ENCODE data around the gene CYBRD1. TPM values are rescaled to one million over a fixed set of nuclear protein-coding genes. Genes with fewer than 3 reads are reported as not detected.
A peak's percentile ranks its signal among the peaks of the same experiment; 100 is the strongest.

The CYBRD1 gene
- total and polyA plus RNA-seq, 12 donors = 17.6 to 346 (median 217) TPM

DNA sequence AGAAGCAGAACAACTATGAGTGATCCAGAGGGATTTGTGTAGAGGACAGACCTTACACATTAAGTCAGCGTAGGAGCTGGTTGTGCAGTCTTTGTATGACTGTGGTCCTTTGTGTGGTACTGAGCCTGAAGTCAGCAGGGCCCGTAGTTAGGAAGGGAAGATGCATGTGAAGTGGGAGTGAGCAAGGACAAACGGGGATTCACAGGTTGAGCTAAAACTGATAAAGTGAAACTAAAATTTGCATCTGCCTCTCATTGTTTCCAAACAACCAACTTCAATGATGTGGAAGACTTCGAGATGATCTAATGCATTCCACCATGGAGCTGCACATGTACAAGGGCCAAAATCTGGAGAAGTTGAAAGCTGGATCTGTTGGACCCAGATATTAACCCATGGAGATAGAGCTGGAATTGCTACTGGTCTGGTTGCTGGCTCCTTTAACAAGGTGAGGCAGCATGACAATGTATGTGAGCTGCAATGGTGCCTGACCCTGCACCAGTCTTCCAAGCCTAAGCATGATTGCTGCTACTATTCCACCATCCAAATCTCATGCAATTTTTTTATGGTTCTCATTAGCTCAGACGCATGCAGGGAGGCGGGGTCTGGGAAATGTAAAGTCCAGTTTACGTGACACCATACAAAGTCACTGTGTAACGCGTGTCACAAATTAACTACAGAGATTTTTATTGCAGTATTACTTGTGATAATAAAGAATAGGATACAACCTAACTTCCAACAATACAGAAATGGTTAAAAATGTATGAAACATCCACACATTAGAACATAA lies 12.1 kb upstream of the CYBRD1 start:
- intact Hi-C loops (cut with DNase I) = no loop called here
- H3K27me3 ChIP-seq = no peaks in the 10 kb centered on the region
- H3K36me3 ChIP-seq (replicated peaks in 1 of 2) = no peaks in the 10 kb centered on the region
- TF ChIP-seq, protein P1, sequence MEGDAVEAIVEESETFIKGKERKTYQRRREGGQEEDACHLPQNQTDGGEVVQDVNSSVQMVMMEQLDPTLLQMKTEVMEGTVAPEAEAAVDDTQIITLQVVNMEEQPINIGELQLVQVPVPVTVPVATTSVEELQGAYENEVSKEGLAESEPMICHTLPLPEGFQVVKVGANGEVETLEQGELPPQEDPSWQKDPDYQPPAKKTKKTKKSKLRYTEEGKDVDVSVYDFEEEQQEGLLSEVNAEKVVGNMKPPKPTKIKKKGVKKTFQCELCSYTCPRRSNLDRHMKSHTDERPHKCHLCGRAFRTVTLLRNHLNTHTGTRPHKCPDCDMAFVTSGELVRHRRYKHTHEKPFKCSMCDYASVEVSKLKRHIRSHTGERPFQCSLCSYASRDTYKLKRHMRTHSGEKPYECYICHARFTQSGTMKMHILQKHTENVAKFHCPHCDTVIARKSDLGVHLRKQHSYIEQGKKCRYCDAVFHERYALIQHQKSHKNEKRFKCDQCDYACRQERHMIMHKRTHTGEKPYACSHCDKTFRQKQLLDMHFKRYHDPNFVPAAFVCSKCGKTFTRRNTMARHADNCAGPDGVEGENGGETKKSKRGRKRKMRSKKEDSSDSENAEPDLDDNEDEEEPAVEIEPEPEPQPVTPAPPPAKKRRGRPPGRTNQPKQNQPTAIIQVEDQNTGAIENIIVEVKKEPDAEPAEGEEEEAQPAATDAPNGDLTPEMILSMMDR (IDR thresholded peaks at IDR 0.05) = no peak
- TF ChIP-seq POLR2A (IDR thresholded peaks at IDR 0.05) = no peak
- no peak for DNase-seq
- no peaks in the 10 kb centered on the region for H3K9me3 ChIP-seq (replicated peaks in 1 of 3)
- no peak overlapping the region for H3K4me3 ChIP-seq
- H3K27ac ChIP-seq = no peak overlapping the region
- 81 to 88% (median 86%) methylated on average over 9 of the region's 9 CpGs for WGBS, 4 donors
- H3K4me1 ChIP-seq (replicated peaks in 1 of 2) = peaks cover 19 to 22% of the 10 kb centered on the region in 2 donors

DNA sequence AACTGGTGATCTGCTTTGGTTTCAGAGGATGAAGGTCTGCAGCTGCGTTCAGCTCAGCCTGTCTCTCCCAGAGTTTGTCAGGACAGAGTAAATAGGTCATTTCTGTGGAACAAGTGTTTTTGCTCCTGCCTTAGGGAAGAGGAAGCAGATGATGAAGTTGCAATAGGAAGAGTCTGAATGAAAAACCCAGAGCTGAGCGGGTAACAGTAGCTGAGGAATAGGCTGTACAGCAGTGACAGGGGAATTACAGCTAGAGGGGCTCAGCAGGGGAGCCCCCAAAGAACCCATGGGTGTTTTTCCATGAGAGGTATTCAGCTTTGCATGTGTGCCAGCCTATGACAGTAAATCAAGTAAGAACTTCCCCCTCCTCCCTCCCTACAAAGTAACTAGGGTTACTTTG lies 10.3 kb upstream of the CYBRD1 start:
- peak overlapping the region in 4 of 5 donors; percentile 27 to 73 (median 38) for H3K27ac ChIP-seq
- no peaks in the 10 kb centered on the region for H3K9me3 ChIP-seq (replicated peaks in 1 of 3)
- H3K4me3 ChIP-seq = no peak overlapping the region
- no peak for TF ChIP-seq POLR2A (IDR thresholded peaks at IDR 0.05)
- TF ChIP-seq, protein P1 (IDR thresholded peaks at IDR 0.05) = no peak
- H3K4me1 ChIP-seq (replicated peaks in 1 of 2) = peaks cover 19 to 22% of the 10 kb centered on the region in 2 donors
- no peaks in the 10 kb centered on the region for H3K36me3 ChIP-seq (replicated peaks in 1 of 2)
- intact Hi-C loops (cut with DNase I) = no loop called here
- H3K27me3 ChIP-seq = no peaks in the 10 kb centered on the region
- peak in 2 of 7 donors; percentile 19 to 21 for DNase-seq
- WGBS, 4 donors = 38 to 59% (median 41%) methylated on average over 2 of the region's 2 CpGs

DNA sequence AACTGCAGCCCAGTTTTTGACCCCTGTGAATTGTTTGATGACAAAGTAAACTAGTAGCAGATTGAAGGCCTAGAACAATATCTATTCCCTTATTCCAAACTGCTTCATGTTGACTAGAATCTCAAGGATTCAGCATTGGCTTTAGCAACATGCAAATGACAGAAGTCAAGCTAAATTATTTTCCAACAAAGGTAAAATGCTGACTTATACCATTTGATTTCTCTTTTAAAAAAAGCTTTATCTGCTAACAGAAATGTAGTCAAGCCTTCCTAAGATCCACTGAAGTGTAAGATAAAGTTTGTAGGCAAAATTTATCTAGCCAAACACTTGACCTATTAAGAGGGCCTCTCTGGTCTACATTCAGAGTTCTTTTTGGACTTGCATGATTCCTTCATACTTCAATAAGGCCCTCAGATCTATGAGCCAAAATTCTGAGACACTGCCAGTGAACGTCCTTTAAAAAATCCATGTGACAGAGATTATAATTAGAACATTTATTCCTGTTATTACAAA lies 9.5 kb upstream of the CYBRD1 start:
- intact Hi-C loops (cut with DNase I) = no loop called here
- H3K27me3 ChIP-seq = no peaks in the 10 kb centered on the region

DNA sequence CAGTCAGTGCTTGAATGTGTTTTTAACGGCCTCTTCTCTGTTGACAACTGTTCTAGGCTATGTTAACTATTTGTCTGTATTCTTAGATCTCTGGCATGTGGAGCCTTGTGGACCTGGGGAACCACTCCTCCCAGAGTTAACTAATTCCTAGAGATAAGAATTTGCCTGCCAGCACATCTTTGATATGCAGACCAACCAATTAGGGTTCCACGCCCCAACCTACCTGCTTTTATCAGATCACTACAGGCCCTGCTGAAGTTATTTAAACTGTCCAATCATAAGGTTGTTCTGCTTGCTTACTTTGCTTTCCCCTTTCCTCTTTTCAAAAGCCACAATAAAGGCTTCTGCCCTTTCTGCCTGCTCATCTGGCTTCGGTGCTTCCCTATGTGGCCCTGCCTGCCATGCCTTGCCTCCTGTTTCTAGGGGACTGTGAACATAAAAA lies 8.5 kb upstream of the CYBRD1 start:
- Histone ChIP-seq H3K4me1 (replicated peaks in 1 of 2) (peaks cover 19 to 22% of the 10 kb centered on the region in 2 donors), H3K36me3 (replicated peaks in 1 of 2) (no peaks in the 10 kb centered on the region), H3K27me3 (no peaks in the 10 kb centered on the region), H3K27ac (no peak overlapping the region), H3K9me3 (replicated peaks in 1 of 3) (no peaks in the 10 kb centered on the region), H3K4me3 (no peak overlapping the region)
- intact Hi-C loops (cut with DNase I) = no loop called here
- no peak for TF ChIP-seq POLR2A (IDR thresholded peaks at IDR 0.05)
- TF ChIP-seq, protein P1 (IDR thresholded peaks at IDR 0.05) = no peak
- DNase-seq = no peak
- WGBS, 4 donors = 66 to 78% (median 73%) methylated on average over 3 of the region's 3 CpGs

More for the DNA sequence above, 9.5 kb upstream of the CYBRD1 start:
- TF ChIP-seq POLR2A (IDR thresholded peaks at IDR 0.05) = no peak
- TF ChIP-seq, protein P1 (IDR thresholded peaks at IDR 0.05) = no peak
- peak overlapping the region in 4 of 5 donors; percentile 14 to 73 (median 22) for H3K27ac ChIP-seq
- peaks cover 19 to 22% of the 10 kb centered on the region in 2 donors for H3K4me1 ChIP-seq (replicated peaks in 1 of 2)
- WGBS, 4 donors = 18 to 40% (median 34%) methylated on average over 1 of the region's 1 CpG
- H3K4me3 ChIP-seq = no peak overlapping the region
- H3K36me3 ChIP-seq (replicated peaks in 1 of 2) = no peaks in the 10 kb centered on the region
- no peak for DNase-seq
- H3K9me3 ChIP-seq (replicated peaks in 1 of 3) = no peaks in the 10 kb centered on the region
